ENCODE measurements around the gene PRRT3.
"Not testable (repeated sequence)": the region's sequence is repeated elsewhere in the genome, so short reads cannot be mapped to it uniquely, and the experiment has no call there.

The PRRT3 gene

DNA sequence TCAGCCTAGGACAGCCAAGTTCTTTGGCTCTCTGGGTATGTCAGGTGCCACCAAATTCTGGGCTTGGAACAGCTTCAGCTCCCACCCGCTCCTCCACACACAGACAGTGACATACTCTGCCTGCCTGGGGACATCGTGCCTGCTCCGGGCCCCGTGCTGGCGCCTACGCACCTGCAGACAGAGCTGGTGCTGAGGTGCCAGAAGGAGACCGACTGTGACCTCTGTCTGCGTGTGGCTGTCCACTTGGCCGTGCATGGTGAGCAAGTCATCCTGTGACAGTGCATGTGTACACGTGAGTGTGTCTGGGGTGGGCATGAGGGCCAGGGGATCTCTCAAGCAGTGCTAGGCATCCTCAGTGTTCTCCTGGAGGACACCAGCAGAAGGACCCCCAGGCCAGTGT lies 34.4 kb downstream of the PRRT3 start:
- DNase-seq = no peak

DNA sequence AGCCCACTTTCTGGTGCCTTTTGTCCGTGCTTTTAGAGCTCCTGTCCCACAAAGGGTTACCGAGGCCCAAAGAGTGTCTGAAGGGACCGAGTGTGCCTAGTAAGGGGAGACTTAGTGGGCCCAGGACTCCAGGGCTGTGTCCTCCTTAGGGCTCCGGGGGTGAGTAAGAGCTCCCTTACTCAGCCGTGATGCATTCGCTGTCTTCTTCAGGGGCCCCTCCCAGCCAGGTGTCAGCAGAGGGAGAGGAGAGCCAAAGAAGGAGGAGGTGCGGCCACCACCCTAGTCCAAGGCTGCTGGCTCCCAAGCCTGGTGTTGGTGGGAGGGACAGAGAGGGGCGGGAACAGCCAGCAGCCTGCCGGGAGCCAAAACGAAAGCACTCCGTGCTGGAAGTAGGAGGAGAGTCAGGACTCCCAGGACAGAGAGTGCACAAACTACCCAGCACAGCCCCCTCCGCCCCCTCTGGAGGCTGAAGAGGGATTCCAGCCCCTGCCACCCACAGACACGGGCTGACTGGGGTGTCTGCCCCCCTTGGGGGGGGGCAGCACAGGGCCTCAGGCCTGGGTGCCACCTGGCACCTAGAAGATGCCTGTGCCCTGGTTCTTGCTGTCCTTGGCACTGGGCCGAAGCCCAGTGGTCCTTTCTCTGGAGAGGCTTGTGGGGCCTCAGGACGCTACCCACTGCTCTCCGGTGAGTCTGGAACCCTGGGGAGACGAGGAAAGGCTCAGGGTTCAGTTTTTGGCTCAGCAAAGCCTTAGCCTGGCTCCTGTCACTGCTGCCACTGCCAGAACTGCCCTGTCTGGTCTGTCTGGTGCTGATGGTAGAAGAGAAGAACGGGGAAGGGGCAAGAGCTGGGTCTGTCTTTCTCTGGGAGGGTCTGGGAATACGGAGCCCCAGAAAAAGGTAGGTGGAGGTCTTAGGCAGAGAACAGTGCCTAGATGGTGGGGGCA lies 35.2 kb downstream of the PRRT3 start, which contains the start of gene IL17RC:
Gene IL17RC (plus strand): TSS at position 365 of the 947 bp plus-strand sequence. CDS start 218 bp downstream, at position 583.
- peak; percentile 60 for DNase-seq

DNA sequence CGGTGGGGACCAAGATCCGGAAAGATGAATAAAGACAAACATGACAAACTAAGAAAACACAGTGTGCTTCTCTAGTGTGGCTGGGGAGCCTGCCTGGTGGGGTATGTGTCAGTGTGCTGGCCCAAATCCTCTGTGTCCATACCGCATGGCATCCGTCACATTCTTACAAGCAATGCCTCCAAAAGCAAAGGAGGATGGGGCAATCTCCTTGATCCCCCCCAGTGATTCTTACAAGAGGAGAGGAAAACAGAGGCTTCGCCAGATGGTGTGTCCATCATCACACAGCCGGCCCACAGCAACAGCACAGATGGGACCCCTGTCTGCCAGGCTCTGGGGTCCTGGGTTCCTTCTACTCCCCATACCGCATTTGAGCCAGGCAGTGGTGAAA lies 35.9 kb downstream of the PRRT3 start:
- DNase-seq = no peak

DNA sequence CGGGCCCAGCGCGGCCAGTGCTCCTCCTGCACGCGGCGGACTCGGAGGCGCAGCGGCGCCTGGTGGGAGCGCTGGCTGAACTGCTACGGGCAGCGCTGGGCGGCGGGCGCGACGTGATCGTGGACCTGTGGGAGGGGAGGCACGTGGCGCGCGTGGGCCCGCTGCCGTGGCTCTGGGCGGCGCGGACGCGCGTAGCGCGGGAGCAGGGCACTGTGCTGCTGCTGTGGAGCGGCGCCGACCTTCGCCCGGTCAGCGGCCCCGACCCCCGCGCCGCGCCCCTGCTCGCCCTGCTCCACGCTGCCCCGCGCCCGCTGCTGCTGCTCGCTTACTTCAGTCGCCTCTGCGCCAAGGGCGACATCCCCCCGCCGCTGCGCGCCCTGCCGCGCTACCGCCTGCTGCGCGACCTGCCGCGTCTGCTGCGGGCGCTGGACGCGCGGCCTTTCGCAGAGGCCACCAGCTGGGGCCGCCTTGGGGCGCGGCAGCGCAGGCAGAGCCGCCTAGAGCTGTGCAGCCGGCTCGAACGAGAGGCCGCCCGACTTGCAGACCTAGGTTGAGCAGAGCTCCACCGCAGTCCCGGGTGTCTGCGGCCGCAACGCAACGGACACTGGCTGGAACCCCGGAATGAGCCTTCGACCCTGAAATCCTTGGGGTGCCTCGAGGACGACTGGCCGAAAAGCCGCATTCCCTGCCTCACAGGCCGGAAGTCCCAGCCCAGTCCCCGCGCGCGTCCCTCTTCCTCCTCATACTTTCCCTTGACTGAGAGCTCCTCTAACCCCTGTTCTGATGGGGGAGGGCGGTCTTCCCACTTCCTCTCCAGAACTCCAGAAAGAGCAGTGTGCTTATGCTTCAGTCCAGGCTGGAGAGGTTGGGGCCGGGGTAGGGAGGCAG lies 36.7 kb downstream of the PRRT3 start:
- DNase-seq = peak; percentile 19

DNA sequence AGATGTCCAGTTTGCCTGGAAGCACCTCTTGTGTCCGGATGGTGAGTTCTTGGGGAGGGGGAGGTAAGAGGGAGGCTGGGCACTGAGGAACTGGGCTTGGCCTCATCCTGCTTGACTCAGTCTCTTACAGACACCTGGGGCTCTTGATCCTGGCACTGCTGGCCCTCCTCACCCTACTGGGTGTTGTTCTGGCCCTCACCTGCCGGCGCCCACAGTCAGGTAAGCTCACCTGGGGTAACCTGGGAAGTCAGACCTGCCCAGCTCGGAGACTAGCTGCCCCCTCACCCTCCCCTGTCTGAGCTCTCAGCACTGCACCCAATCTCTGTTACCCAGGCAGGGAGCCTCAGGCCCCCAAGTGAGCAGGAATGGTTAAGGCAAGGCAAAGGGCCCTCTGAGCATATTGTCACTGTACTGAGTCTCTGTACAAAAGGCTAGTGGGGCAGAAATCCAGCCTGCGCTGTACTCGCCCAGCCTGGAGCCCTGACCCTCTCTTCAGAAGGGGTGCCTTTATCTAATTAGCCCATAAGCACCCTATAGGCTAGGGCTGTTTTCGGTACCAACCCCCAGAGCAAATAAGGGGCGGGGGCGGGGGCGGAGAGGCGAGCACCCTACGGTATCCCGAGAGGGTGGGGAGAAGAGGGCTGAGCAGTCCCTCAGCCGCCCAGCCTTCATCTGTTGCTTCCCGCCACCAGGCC lies 37.5 kb downstream of the PRRT3 start:
- no peak for DNase-seq

DNA sequence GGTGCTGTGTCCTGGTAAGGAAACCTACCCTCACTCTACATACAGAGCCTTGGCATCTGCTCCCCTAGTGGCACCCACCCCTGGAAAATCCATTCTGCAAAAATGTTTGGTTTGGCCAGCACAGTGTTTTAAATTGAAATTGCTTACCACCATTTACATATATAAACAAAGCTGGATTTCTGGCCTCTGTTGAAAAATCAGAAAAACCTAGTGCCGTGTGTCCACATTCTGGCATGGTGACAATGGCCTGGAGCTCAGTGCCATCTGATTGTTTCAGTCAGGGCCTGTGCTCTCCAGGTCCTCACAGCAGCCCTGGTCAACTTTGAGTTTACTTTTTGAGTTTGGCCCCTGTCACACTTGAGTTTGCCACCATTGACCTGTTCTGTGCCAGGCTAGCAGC lies 38.2 kb downstream of the PRRT3 start:
- DNase-seq = no peak

DNA sequence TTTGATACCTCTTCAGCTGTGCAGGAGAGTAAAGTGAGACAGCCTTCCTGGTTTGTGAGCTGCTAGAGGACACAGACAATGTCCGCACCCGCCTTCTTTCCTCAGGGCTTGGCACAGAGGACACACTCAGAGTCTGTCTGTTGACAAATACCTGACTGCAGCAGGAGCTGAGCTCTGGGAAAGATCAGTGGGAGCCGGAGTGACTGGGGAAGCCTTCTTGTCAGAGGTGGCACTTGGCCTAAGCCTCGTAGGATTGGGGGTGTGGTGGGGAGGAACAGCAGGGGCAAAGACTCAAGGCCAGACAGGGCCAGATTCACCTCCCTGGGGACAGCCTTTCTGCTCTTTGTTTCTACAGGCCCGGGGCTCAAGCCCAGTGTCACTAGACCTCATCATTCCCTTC lies 38.6 kb downstream of the PRRT3 start:
- DNase-seq = no peak

DNA sequence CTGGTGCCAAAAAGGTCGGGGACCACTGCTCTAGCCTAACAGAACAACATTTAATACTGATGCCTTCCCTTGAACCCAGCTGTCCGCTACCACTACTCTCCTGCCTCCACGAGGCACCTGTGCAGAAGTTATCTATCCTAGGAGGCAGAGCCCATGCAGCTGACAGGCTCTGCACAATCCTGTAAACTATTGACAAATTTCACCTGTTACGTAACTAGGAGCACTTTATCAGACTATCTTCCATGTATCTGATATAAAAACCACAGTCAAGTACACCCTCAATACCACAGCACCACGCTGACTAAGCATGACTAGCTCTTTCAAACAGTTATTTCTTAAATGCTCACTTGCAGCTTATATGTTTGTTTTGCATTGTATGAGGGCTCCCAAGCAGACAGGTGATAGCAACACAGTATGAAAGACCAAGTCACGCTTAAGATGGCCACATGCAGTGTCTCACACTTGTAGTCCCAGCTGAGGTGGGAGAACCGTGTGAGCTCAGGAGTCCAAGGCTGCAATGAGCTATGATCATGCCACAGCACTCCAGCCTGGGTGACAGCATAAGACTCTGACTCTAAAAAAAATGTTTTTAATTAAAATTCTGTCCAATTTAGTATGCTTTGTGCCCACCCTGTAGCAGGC lies 39.8 kb downstream of the PRRT3 start:
- DNase-seq = peak; percentile 21

DNA sequence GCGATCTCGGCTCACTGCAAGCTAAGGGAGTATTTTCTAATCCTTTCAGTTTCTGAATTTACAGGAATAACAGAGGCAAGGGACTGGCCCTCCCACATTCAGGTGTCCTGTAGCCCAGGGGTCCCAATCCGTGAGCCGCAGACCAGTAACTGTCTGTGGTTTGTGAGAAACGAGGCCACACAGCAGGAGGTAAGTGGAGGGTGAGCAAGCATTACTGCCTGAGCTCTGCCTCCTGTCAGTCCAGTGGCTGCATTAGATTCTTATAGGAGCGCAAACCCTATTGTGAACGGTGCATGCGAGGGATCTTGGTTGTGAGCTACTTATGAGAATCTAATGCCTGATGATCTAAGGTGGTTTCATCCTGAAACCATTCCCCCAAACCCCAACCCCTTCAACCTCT lies 40.3 kb downstream of the PRRT3 start:
- DNase-seq = no peak

GRCh38 chr3:9909221-9910013 lies 42.8 kb downstream of the PRRT3 start:
- no peak for DNase-seq

DNA sequence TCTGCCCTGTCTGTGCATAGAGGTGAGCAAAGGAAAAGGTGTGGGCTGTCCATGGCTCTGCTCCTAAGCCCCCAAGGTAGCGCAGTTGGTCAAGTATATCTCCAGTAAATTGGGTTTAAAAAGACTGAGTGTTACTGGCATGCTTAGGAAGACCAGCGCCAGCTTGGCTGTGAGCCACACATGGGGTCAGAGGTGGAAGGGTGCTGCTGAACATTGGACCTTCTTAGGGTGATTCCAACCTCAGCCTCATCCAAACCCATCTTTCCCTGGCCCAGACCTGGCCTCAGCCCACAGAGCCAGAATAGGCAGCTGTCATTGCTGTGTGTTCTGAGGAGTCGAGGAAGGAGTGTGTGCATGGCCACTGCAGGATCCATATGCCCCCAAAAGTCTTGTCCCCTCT lies 43.9 kb downstream of the PRRT3 start:
- no peak for DNase-seq

DNA sequence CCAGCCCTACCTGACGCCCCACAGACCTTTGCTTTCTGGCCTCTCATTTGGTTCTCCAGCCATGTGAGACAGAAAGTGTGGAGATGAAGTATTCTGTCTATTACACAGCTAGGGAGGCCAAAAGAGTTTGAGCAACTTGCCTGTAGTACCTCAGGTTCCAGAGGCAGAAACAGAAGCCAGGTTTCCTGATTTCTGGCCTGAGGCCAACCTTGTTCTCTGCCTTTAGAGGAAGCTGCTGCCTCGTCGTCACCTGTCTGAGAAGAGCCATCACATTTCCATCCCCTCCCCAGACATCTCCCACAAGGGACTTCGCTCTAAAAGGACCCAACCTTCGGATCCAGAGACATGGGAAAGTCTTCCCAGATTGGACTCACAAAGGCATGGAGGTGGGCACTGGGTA lies 45.7 kb downstream of the PRRT3 start:
- no peak for DNase-seq

DNA sequence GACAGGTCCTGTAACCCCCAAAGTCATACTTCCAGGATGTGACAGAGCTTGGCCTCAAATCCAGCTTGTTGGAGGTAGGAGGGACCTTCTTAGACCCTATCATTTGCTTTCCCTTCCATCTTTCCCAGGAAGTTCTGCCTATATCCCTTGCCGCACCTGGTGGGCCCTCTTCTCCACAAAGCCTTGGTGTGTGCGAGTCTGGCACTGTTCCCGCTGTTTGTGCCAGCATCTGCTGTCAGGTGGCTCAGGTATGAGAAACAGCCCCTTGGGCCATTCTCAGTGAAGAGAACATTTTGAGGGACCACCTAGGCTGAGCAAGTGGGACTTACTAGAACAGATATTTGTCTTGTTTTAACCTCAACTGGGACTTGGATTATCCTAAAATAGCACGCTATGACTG lies 48.3 kb downstream of the PRRT3 start:
- no peak for DNase-seq

DNA sequence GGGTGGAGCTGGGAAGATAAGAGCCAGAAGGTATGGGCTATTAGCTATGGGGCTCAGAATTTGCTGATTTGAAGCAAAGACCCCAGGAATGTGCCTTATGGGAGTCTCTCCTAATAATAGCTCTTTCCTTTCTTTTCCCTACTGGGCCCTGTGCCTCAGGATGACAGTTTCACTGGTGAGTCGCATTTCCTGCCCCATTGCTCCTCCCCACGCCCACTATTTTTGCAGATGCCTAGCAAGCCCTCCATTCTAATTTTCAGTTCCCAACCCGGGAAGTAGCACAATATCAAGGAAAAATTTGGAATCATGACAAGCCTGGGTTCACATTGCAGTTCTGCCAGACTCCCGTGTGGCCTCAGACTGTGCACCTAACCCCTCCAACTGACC lies 49.0 kb downstream of the PRRT3 start:
- no peak for DNase-seq

DNA sequence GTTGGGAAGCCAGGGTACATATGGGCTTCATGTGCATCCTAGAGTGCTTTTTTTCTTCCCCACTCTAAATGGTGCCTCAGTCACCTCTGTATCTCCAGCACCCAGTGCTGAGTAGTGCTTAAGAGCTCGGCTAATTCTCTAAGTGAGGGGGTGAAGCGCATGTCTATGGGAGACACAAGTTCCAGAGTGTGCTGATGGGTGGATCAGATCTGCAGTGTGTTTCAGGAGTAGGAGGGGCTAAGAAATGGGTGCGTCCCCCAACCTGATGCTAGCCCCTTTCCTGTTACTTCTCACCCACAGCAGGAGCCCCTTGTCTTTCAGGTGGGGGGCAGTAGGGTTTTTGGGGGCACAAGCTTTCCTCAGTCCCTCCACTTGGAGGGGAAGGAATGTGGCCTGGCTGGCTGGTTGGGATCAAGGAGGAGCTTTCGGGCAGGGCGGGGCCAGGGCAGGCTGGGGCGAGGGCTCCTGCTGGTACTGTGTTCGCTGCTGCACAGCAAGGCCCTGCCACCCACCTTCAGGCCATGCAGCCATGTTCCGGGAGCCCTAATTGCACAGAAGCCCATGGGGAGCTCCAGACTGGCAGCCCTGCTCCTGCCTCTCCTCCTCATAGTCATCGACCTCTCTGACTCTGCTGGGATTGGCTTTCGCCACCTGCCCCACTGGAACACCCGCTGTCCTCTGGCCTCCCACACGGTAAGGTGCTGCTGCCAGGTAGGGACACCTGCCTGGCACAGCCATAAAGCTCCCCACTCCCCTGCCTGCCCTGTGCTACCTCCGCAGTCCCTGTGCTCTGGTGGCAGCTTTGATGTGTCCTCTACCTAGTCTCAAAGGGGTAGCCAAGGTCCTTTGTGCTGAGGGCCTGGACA lies 49.6 kb downstream of the PRRT3 start, which contains the start of gene IL17RE:
Gene IL17RE (plus strand): TSS at position 477 of the 866 bp plus-strand sequence. CDS start 85 bp downstream, at position 562.
- no peak for DNase-seq

DNA sequence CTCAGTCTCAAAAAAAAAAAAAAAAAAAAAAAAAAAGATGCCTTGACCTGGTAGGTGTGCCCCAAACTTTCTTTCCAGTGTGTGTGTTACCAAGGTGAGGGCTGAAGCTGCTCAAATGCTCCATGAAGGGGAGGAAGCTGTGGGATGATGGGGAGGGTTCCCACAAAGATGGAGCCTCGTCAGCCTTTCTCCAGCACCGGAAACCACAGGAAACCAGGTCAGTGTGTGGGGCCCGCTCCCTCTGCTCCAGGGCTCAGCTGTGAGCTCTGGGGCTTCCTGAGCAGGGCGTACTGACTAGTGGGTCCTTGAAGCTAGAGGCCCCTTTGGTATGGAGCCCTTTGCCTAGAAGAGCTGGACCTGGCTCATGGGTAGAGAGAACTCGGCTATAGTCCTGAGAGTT lies 50.2 kb downstream of the PRRT3 start:
- DNase-seq = no peak

GRCh38 chr3:9900965-9901415 lies 51.2 kb downstream of the PRRT3 start:
- DNase-seq = not testable (repeated sequence)

- no peak for DNase-seq
Observed at GRCh38 chr3:9899289-9899791, 52.9 kb downstream of the PRRT3 start.

DNA sequence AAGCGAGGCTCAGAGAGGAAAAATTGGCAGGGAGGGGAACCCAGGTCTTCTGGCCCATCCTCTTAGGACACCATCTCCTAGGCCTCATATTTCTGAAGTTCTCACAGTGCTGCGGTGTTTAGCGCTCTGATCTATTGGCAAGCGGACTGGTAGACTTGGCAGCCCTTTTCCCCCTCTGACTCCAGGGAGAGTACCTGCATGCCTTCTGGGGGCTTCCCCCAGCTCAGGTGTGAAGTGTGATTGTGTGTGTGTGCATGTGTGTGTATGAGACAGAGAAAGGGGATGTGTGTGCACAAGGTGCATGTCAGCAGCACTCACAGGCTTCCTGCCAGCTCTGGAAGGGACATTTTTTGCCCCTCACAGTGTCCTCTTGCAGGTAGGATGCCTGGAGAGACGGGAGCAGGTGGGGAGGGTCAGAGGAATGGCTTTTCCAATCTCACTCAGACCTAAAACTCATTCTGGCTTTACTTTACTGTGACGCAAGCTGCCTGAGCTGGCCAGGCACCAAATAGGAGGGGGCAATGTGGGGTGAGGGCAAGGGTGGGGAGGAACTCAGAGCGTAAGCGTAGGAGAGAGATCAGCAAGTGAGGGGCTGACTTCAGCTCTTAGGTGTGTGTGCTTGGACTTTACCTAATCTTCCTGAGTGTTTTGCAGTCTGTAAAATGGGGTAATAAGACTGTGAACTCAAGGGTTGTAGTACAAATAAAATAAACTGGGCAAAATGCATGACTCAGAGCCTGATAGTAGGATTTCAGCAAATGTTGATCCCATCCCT lies 53.6 kb downstream of the PRRT3 start:
- DNase-seq = no peak

Measured in DMS79 treated with DMSO at 0.1 percent for 48 hours (cell line).